H9 (cell line): Measurements from ENCODE around the gene CPNE7. TPM values are rescaled to one million over a fixed set of nuclear protein-coding genes. Genes with fewer than 3 reads are reported as not detected.

ENCODE experiments used
- DNase-seq: peaks from one replicate; pipeline ENCODE4 v3.0.0-alpha.2; 2017
- H2AFZ ChIP-seq: one replicate; pipeline ENCODE4 v1.6.1; 2013; ENCODE audit warnings: mild to moderate bottlenecking, low read length, control low read depth, moderate library complexity
- H2AK5ac ChIP-seq: 2 replicates; pipeline ENCODE4 v1.6.1; 2013; ENCODE audit warnings: low read length, control low read depth, mixed read lengths; ENCODE audit not compliant: insufficient read length
- H2BK120ac ChIP-seq: one replicate; pipeline ENCODE4 v1.6.1; 2013; ENCODE audit warnings: low read depth, mild to moderate bottlenecking, low read length, control low read depth, inconsistent platforms; ENCODE audit not compliant: poor library complexity, severe bottlenecking
- H2BK12ac ChIP-seq: 2 replicates; pipeline ENCODE4 v1.6.1; 2013; ENCODE audit warnings: low read length, control low read depth, mixed read lengths, low read depth; ENCODE audit not compliant: insufficient read length
- H2BK15ac ChIP-seq: 2 replicates; pipeline ENCODE4 v1.6.1; 2013; ENCODE audit warnings: low read depth, low read length, control low read depth
- H2BK20ac ChIP-seq: one replicate; pipeline ENCODE4 v1.6.1; 2013; ENCODE audit warnings: low read depth, mild to moderate bottlenecking, low read length, control low read depth, inconsistent platforms; ENCODE audit not compliant: poor library complexity, severe bottlenecking
- H2BK5ac ChIP-seq: 2 replicates; pipeline ENCODE4 v1.6.1; 2013; ENCODE audit warnings: low read length, control low read depth, mixed read lengths; ENCODE audit not compliant: insufficient read length
- H3K14ac ChIP-seq: 2 replicates; pipeline ENCODE4 v1.6.1; 2013; ENCODE audit warnings: low read length, control low read depth; ENCODE audit not compliant: insufficient read depth
- H3K18ac ChIP-seq: 2 replicates; pipeline ENCODE4 v1.6.1; 2013; ENCODE audit warnings: low read depth, mild to moderate bottlenecking, mixed read lengths, low read length, control low read depth; ENCODE audit not compliant: insufficient read length
- H3K23ac ChIP-seq: 2 replicates; pipeline ENCODE4 v1.6.1; 2013; ENCODE audit warnings: low read length, control low read depth, mixed read lengths, low read depth; ENCODE audit not compliant: insufficient read length
- H3K23me2 ChIP-seq: 2 replicates; pipeline ENCODE4 v1.6.1; 2013; ENCODE audit warnings: low read depth, mild to moderate bottlenecking, mixed read lengths, low read length, control low read depth; ENCODE audit not compliant: insufficient read length, poor library complexity, severe bottlenecking
- H3K27ac ChIP-seq: 2 replicates; pipeline ENCODE4 v1.5.1; 2013; ENCODE audit warnings: low read length, control low read depth, mixed read lengths, low read depth; ENCODE audit not compliant: insufficient read length
- H3K27me3 ChIP-seq: 2 replicates; pipeline ENCODE4 v1.6.1; 2013; ENCODE audit warnings: low read length, control low read depth, inconsistent platforms; ENCODE audit not compliant: insufficient read depth
- H3K4ac ChIP-seq: 2 replicates; pipeline ENCODE4 v1.6.1; 2013; ENCODE audit warnings: low read depth, mild to moderate bottlenecking, control low read depth, inconsistent platforms, low read length, moderate library complexity
- H3K4me1 ChIP-seq: 2 replicates; pipeline ENCODE4 v1.6.1; 2013; ENCODE audit warnings: low read length, control low read depth, inconsistent platforms; ENCODE audit not compliant: insufficient read depth
- H3K4me2 ChIP-seq: 2 replicates; pipeline ENCODE4 v1.6.1; 2013; ENCODE audit warnings: low read length, control low read depth, mixed read lengths; ENCODE audit not compliant: insufficient read length, insufficient read depth
- H3K56ac ChIP-seq: 2 replicates; pipeline ENCODE4 v1.6.1; 2013; ENCODE audit warnings: low read depth, mild to moderate bottlenecking, mixed read lengths, low read length, control low read depth; ENCODE audit not compliant: insufficient read length
- H3K79me1 ChIP-seq: 2 replicates; pipeline ENCODE4 v1.6.1; 2013; ENCODE audit warnings: low read depth, mild to moderate bottlenecking, moderate library complexity, low read length, control low read depth, inconsistent platforms; ENCODE audit not compliant: insufficient read depth, poor library complexity, severe bottlenecking
- H3K79me2 ChIP-seq: 2 replicates; pipeline ENCODE4 v1.6.1; 2013; ENCODE audit warnings: low read length, control low read depth, inconsistent platforms; ENCODE audit not compliant: insufficient read depth
- H3K9ac ChIP-seq: 2 replicates; pipeline ENCODE4 v1.6.1; 2013; ENCODE audit warnings: low read length, control low read depth, mixed read lengths; ENCODE audit not compliant: insufficient read length; ENCODE audit errors: extremely low read depth
- H3K9me3 ChIP-seq: one replicate; pipeline ENCODE4 v1.6.1; 2013; ENCODE audit warnings: low read depth, low read length, inconsistent platforms; ENCODE audit not compliant: control insufficient read depth
- H3T11ph ChIP-seq: one replicate; pipeline ENCODE4 v1.6.1; 2013; ENCODE audit warnings: mild to moderate bottlenecking, low read length, control low read depth, inconsistent platforms
- H4K20me1 ChIP-seq: one replicate; pipeline ENCODE4 v1.6.1; 2013; ENCODE audit not compliant: control insufficient read depth, insufficient read length, insufficient read depth
- H4K5ac ChIP-seq: 2 replicates; pipeline ENCODE4 v1.6.1; 2013; ENCODE audit warnings: low read depth, mild to moderate bottlenecking, mixed read lengths, low read length, control low read depth; ENCODE audit not compliant: insufficient read length
- H4K8ac ChIP-seq: replicated peaks from 2 replicates; pipeline ENCODE4 v1.6.1; 2013; ENCODE audit warnings: low read length, control low read depth, mixed read lengths, low read depth; ENCODE audit not compliant: insufficient read length
- H4K91ac ChIP-seq: 2 replicates; pipeline ENCODE4 v1.6.1; 2013; ENCODE audit warnings: low read depth, mild to moderate bottlenecking, moderate library complexity, mixed read lengths, low read length, control low read depth; ENCODE audit not compliant: insufficient read length
- H3K27ac Mint-ChIP-seq, 3 experiments: 2 replicates in 2 of 3; 3 replicates in 1 of 3; pipeline ENCODE4 v1.8.0; 2020 to 2021; ENCODE audit warnings: mixed read lengths in 3 of 3, mild to moderate bottlenecking in 1 of 3, moderate library complexity in 1 of 3
- H3K27me3 Mint-ChIP-seq: 2 replicates; pipeline ENCODE4 v1.8.0; 2021; ENCODE audit warnings: low read depth, mild to moderate bottlenecking, moderate library complexity, mixed read lengths
- H3K36me3 Mint-ChIP-seq, 3 experiments: 2 replicates in 2 of 3; 3 replicates in 1 of 3; pipeline ENCODE4 v1.8.0; 2020 to 2021; ENCODE audit warnings: low read depth in 3 of 3, mixed read lengths in 3 of 3; ENCODE audit not compliant: insufficient read depth in 1 of 3
- H3K4me1 Mint-ChIP-seq, 2 experiments: 2 replicates each; pipeline ENCODE4 v1.8.0; 2020; ENCODE audit warnings: mixed read lengths in 2 of 2
- H3K4me3 Mint-ChIP-seq, 2 experiments: 2 replicates in 1 of 2; 3 replicates in 1 of 2; pipeline ENCODE4 v1.8.0; 2020 to 2021; ENCODE audit warnings: mild to moderate bottlenecking in 2 of 2, mixed read lengths in 2 of 2, moderate library complexity in 1 of 2
- H3K9me3 Mint-ChIP-seq, 2 experiments: 2 replicates in 1 of 2; 3 replicates in 1 of 2; pipeline ENCODE4 v1.8.0; 2020; ENCODE audit warnings: mild to moderate bottlenecking in 2 of 2, mixed read lengths in 2 of 2, moderate library complexity in 1 of 2
- WGBS: extraction: QIAGEN DNeasy Blood & Tissue Kit; methylation state at CpG from one replicate; pipeline ENCODE4 v1.1.7; 2013; ENCODE audit warnings: missing lambda C conversion rate, low lambda C conversion rate, mixed read lengths; ENCODE audit not compliant: insufficient read length; ENCODE audit errors: extremely low coverage; 5-methylcytosine and 5-hydroxymethylcytosine counted together
- total RNA-seq: library from RNA; stranded (reverse); gene quantifications from 2 replicates; pipeline ENCODE4 v1.2.1, GENCODE V29; 2021
- TF ChIP-seq, protein P1 (sequence below): fragments of 200-600 bp; sonication (generic); conservative IDR thresholded peaks from 3 replicates; pipeline ENCODE4 v1.8.0; 2021; ENCODE audit warnings: antibody characterized with exemption, mild to moderate bottlenecking

The CPNE7 gene
- total RNA-seq, 1 experiment from 2014 or later: 23.4 TPM

DNA sequence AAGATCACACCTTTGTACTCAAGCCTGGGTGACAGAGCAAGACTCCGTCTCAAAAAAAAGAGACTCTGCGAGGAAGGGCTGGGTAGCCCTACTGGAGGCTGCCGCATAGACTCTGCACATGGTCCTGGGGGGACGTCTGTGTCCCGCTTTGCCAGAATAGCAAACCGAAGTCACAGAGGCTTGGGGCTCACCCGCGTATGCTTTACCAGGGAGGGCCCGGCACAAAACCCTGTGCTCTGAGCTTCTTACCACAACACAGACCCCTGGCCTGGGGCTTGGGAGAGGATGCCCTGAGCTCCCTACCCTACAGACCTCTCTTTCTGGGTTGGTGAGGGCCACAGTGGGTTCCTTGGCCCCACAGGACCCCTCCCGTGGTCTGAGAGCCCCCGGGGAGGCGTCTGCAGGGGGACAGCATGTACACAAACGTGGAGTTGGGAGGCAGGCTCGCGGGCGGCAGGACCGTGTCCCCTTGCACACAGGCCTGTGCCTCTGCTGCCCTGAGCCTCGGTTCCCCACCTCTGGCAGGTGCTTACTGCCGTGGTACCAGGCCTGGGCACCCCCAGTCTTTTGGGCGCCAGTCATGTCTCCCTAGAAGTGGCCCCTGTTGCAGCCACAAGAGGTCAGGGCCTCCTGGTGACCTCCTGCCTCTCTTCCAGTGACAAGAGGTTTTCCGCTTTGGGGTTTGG is 13.8 kb downstream of the CPNE7 start:
- H3K56ac ChIP-seq: no peak overlapping the region
- no peak overlapping the region for H2AK5ac ChIP-seq
- TF ChIP-seq, protein P1, sequence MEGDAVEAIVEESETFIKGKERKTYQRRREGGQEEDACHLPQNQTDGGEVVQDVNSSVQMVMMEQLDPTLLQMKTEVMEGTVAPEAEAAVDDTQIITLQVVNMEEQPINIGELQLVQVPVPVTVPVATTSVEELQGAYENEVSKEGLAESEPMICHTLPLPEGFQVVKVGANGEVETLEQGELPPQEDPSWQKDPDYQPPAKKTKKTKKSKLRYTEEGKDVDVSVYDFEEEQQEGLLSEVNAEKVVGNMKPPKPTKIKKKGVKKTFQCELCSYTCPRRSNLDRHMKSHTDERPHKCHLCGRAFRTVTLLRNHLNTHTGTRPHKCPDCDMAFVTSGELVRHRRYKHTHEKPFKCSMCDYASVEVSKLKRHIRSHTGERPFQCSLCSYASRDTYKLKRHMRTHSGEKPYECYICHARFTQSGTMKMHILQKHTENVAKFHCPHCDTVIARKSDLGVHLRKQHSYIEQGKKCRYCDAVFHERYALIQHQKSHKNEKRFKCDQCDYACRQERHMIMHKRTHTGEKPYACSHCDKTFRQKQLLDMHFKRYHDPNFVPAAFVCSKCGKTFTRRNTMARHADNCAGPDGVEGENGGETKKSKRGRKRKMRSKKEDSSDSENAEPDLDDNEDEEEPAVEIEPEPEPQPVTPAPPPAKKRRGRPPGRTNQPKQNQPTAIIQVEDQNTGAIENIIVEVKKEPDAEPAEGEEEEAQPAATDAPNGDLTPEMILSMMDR: no peak
- no peaks in the 10 kb centered on the region for H3K9me3 ChIP-seq
- H3K4me1 Mint-ChIP-seq: no peaks in the 10 kb centered on the region
- no peak for DNase-seq
- H3K9ac ChIP-seq: no peak overlapping the region
- no peak overlapping the region for H2BK20ac ChIP-seq
- H3K4me3 Mint-ChIP-seq: no peak overlapping the region
- H3K18ac ChIP-seq: no peak overlapping the region
- no peak overlapping the region for H3T11ph ChIP-seq
- H4K5ac ChIP-seq: no peak overlapping the region
- H3K27me3 Mint-ChIP-seq: no peaks in the 10 kb centered on the region; the same call in 1 of the 2 replicates
- no peaks in the 10 kb centered on the region for H3K4me1 ChIP-seq
- WGBS: no CpG with 5 or more reads among the region's 21 CpGs
- H3K27me3 ChIP-seq: no peaks in the 10 kb centered on the region
- H4K91ac ChIP-seq: no peak overlapping the region
- H3K9me3 Mint-ChIP-seq: peaks cover 3 to 5% of the 10 kb centered on the region in 2 experiments; a peak in 4 of 5 replicates
- H2BK15ac ChIP-seq: no peak overlapping the region
- no peaks in the 10 kb centered on the region for H3K23me2 ChIP-seq
- H2BK12ac ChIP-seq: no peak overlapping the region
- H3K4me2 ChIP-seq: no peak overlapping the region
- H3K27ac ChIP-seq: no peak overlapping the region
- H3K79me2 ChIP-seq: no peaks in the 10 kb centered on the region
- H3K4ac ChIP-seq: no peak overlapping the region
- no peak overlapping the region for H3K14ac ChIP-seq
- H4K8ac ChIP-seq: no peak overlapping the region
- no peak overlapping the region for H3K27ac Mint-ChIP-seq
- no peaks in the 10 kb centered on the region for H4K20me1 ChIP-seq
- H2BK120ac ChIP-seq: no peak overlapping the region
- H2AFZ ChIP-seq: no peak overlapping the region
- no peak overlapping the region for H2BK5ac ChIP-seq
- H3K36me3 Mint-ChIP-seq: peaks cover 0 to 12% (median 6%) of the 10 kb centered on the region in 3 experiments; a peak in 5 of 7 replicates
- no peaks in the 10 kb centered on the region for H3K79me1 ChIP-seq
- no peak overlapping the region for H3K23ac ChIP-seq
